K562 (cell line): ENCODE results near the gene TULP4.

Experiments used
- CBX2 ChIP-seq: fragments of 200-600 bp; sonication (generic); IDR thresholded peaks from one replicate; pipeline ENCODE4 v1.6.1; 2012; ENCODE audit warnings: mild to moderate bottlenecking, low read length, inconsistent platforms; ENCODE audit not compliant: insufficient read depth, poor library complexity, severe bottlenecking
- TF ChIP-seq, protein P1 (sequence below): sonication (generic); formaldehyde crosslinking; IDR thresholded peaks from 2 replicates; pipeline ENCODE4 v1.4.0; 2020; ENCODE audit warnings: mild to moderate bottlenecking, missing genetic modification reagents
- TF ChIP-seq, protein P2 (sequence below), 2 experiments: IDR thresholded peaks; 2 replicates each; pipeline ENCODE4 v1.6.1; 2012; ENCODE audit warnings: improper control_type of control experiment in 2 of 2, low read depth in 2 of 2, low read length in 2 of 2, borderline replicate concordance in 1 of 2

DNA sequence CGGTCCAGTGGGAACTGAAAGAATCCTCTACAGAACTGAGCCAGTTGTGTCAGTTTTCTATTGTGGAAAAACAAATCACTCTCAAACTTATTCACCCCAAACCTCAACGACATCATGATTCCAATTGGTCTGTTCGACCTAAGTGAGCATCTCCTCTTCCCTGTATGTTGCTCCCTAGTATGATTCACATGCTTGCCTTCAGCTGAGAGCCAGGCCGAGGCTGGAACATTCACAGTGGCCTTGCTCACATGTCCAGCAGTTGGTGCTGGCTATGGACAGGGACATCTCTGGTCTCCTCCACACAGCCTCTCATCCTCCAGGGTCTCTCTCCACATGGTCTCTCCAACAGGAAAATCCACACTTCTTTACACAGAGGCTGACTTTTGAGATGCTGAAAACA, 219.3 kb downstream of the TULP4 start:
- TF ChIP-seq, protein P1, sequence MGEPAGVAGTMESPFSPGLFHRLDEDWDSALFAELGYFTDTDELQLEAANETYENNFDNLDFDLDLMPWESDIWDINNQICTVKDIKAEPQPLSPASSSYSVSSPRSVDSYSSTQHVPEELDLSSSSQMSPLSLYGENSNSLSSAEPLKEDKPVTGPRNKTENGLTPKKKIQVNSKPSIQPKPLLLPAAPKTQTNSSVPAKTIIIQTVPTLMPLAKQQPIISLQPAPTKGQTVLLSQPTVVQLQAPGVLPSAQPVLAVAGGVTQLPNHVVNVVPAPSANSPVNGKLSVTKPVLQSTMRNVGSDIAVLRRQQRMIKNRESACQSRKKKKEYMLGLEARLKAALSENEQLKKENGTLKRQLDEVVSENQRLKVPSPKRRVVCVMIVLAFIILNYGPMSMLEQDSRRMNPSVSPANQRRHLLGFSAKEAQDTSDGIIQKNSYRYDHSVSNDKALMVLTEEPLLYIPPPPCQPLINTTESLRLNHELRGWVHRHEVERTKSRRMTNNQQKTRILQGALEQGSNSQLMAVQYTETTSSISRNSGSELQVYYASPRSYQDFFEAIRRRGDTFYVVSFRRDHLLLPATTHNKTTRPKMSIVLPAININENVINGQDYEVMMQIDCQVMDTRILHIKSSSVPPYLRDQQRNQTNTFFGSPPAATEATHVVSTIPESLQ (CRISPR knock-in tag): no peak
- TF ChIP-seq, protein P2, sequence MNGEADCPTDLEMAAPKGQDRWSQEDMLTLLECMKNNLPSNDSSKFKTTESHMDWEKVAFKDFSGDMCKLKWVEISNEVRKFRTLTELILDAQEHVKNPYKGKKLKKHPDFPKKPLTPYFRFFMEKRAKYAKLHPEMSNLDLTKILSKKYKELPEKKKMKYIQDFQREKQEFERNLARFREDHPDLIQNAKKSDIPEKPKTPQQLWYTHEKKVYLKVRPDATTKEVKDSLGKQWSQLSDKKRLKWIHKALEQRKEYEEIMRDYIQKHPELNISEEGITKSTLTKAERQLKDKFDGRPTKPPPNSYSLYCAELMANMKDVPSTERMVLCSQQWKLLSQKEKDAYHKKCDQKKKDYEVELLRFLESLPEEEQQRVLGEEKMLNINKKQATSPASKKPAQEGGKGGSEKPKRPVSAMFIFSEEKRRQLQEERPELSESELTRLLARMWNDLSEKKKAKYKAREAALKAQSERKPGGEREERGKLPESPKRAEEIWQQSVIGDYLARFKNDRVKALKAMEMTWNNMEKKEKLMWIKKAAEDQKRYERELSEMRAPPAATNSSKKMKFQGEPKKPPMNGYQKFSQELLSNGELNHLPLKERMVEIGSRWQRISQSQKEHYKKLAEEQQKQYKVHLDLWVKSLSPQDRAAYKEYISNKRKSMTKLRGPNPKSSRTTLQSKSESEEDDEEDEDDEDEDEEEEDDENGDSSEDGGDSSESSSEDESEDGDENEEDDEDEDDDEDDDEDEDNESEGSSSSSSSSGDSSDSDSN (IDR thresholded peaks at IDR 0.05; ENCODE audit: borderline replicate concordance in 1 of 2, low read depth in 2 of 2, low read length in 2 of 2): no peak
- TF ChIP-seq CBX2: no peak
